Measurements from ENCODE around the gene TEX2. TPM values are rescaled to one million over a fixed set of nuclear protein-coding genes. Genes with fewer than 3 reads are reported as not detected.
"Not testable (repeated sequence)": the region's sequence is repeated elsewhere in the genome, so short reads cannot be mapped to it uniquely, and the experiment has no call there.

Gene TEX2
- total RNA-seq, 1 donor from 2014 or later, result 20.7 TPM

- no peak for DNase-seq (ENCODE audit: low spot score)
- Mint-ChIP-seq H3K9me3 (no peaks in the 10 kb centered on the region), H3K27ac (no peak overlapping the region), H3K27me3 (ENCODE audit: low read depth) (no peaks in the 10 kb centered on the region), H3K36me3 (ENCODE audit: low read depth) (peaks cover 5% of the 10 kb centered on the region), H3K4me1 (ENCODE audit: low read depth) (peaks cover 9% of the 10 kb centered on the region), H3K4me3 (ENCODE audit: low read depth) (no peak overlapping the region)
- intact Hi-C loops (cut with micrococcal nuclease), result no loop called here
Measured at GRCh38 chr17:64243340-64243739, 19.7 kb downstream of the TEX2 start.

GRCh38 chr17:64242633-64243032, 20.4 kb downstream of the TEX2 start:
- Mint-ChIP-seq H3K27me3 (ENCODE audit: low read depth) (no peaks in the 10 kb centered on the region), H3K27ac (no peak overlapping the region), H3K36me3 (ENCODE audit: low read depth) (peaks cover 5% of the 10 kb centered on the region), H3K9me3 (no peaks in the 10 kb centered on the region), H3K4me3 (ENCODE audit: low read depth) (no peak overlapping the region), H3K4me1 (ENCODE audit: low read depth) (peaks cover 10% of the 10 kb centered on the region)
- DNase-seq (ENCODE audit: low spot score), result no peak
- intact Hi-C loops (cut with micrococcal nuclease), result no loop called here

GRCh38 chr17:64240741-64241347, 22.2 kb downstream of the TEX2 start:
- Mint-ChIP-seq H3K4me1 (ENCODE audit: low read depth) (peaks cover 14% of the 10 kb centered on the region), H3K9me3 (no peaks in the 10 kb centered on the region), H3K36me3 (ENCODE audit: low read depth) (peaks cover 5% of the 10 kb centered on the region), H3K27me3 (ENCODE audit: low read depth) (no peaks in the 10 kb centered on the region), H3K27ac (no peak overlapping the region), H3K4me3 (ENCODE audit: low read depth) (no peak overlapping the region)
- no peak for DNase-seq (ENCODE audit: low spot score)
- intact Hi-C loops (cut with micrococcal nuclease), result no loop called here

GRCh38 chr17:64240261-64240740, 22.8 kb downstream of the TEX2 start:
- no peak for DNase-seq (ENCODE audit: low spot score)
- Mint-ChIP-seq H3K27ac (no peak overlapping the region), H3K36me3 (ENCODE audit: low read depth) (peaks cover 2% of the 10 kb centered on the region), H3K4me1 (ENCODE audit: low read depth) (peaks cover 12% of the 10 kb centered on the region), H3K9me3 (no peaks in the 10 kb centered on the region), H3K4me3 (ENCODE audit: low read depth) (no peak overlapping the region), H3K27me3 (ENCODE audit: low read depth) (no peaks in the 10 kb centered on the region)
- intact Hi-C loops (cut with micrococcal nuclease), result no loop called here

GRCh38 chr17:64238449-64238848, 24.6 kb downstream of the TEX2 start:
- H3K36me3 Mint-ChIP-seq (ENCODE audit: low read depth); intact Hi-C loops (cut with micrococcal nuclease); H3K27me3 Mint-ChIP-seq (ENCODE audit: low read depth); H3K9me3 Mint-ChIP-seq; DNase-seq (ENCODE audit: low spot score); H3K4me3 Mint-ChIP-seq (ENCODE audit: low read depth): not testable (repeated sequence)
- peak overlapping the region; percentile 70 for H3K27ac Mint-ChIP-seq
- peaks cover 12% of the 10 kb centered on the region for H3K4me1 Mint-ChIP-seq (ENCODE audit: low read depth)

- Mint-ChIP-seq H3K4me3 (ENCODE audit: low read depth) (no peak overlapping the region), H3K9me3 (no peaks in the 10 kb centered on the region), H3K36me3 (ENCODE audit: low read depth) (peaks cover 2% of the 10 kb centered on the region), H3K27me3 (ENCODE audit: low read depth) (no peaks in the 10 kb centered on the region), H3K27ac (no peak overlapping the region), H3K4me1 (ENCODE audit: low read depth) (peaks cover 11% of the 10 kb centered on the region)
- intact Hi-C loops (cut with micrococcal nuclease), result no loop called here
- no peak for DNase-seq (ENCODE audit: low spot score)
Measured at GRCh38 chr17:64236827-64237403, 26.1 kb downstream of the TEX2 start.

GRCh38 chr17:64234961-64235360, 28.1 kb downstream of the TEX2 start:
- no peak overlapping the region for H3K4me3 Mint-ChIP-seq (ENCODE audit: low read depth)
- H3K9me3 Mint-ChIP-seq, result no peaks in the 10 kb centered on the region
- peaks cover 2% of the 10 kb centered on the region for H3K36me3 Mint-ChIP-seq (ENCODE audit: low read depth)
- no peak overlapping the region for H3K27ac Mint-ChIP-seq
- no peak for DNase-seq (ENCODE audit: low spot score)
- no peaks in the 10 kb centered on the region for H3K27me3 Mint-ChIP-seq (ENCODE audit: low read depth)
- intact Hi-C loops (cut with micrococcal nuclease), result no loop called here
- H3K4me1 Mint-ChIP-seq (ENCODE audit: low read depth), result peaks cover 9% of the 10 kb centered on the region

- Mint-ChIP-seq H3K27me3 (ENCODE audit: low read depth) (no peaks in the 10 kb centered on the region), H3K4me3 (ENCODE audit: low read depth) (no peak overlapping the region), H3K36me3 (ENCODE audit: low read depth) (no peaks in the 10 kb centered on the region), H3K27ac (no peak overlapping the region), H3K9me3 (no peaks in the 10 kb centered on the region), H3K4me1 (ENCODE audit: low read depth) (peaks cover 4% of the 10 kb centered on the region)
- no peak for DNase-seq (ENCODE audit: low spot score)
- intact Hi-C loops (cut with micrococcal nuclease), result no loop called here
Measured at GRCh38 chr17:64232466-64233262, 30.4 kb downstream of the TEX2 start.

GRCh38 chr17:64231567-64232141, 31.4 kb downstream of the TEX2 start:
- Mint-ChIP-seq H3K9me3 (no peaks in the 10 kb centered on the region), H3K27ac (no peak overlapping the region), H3K36me3 (ENCODE audit: low read depth) (no peaks in the 10 kb centered on the region), H3K4me3 (ENCODE audit: low read depth) (no peak overlapping the region), H3K27me3 (ENCODE audit: low read depth) (no peaks in the 10 kb centered on the region), H3K4me1 (ENCODE audit: low read depth) (peaks cover under 1% of the 10 kb centered on the region)
- no peak for DNase-seq (ENCODE audit: low spot score)
- intact Hi-C loops (cut with micrococcal nuclease), result no loop called here

GRCh38 chr17:64230791-64231408, 32.2 kb downstream of the TEX2 start:
- no peaks in the 10 kb centered on the region for H3K4me1 Mint-ChIP-seq (ENCODE audit: low read depth)
- DNase-seq (ENCODE audit: low spot score), result no peak
- intact Hi-C loops (cut with micrococcal nuclease), result no loop called here
- H3K36me3 Mint-ChIP-seq (ENCODE audit: low read depth), result no peaks in the 10 kb centered on the region
- H3K9me3 Mint-ChIP-seq, result no peaks in the 10 kb centered on the region
- H3K4me3 Mint-ChIP-seq (ENCODE audit: low read depth), result no peak overlapping the region
- no peaks in the 10 kb centered on the region for H3K27me3 Mint-ChIP-seq (ENCODE audit: low read depth)
- no peak overlapping the region for H3K27ac Mint-ChIP-seq

GRCh38 chr17:64229815-64230728, 33.0 kb downstream of the TEX2 start:
- Mint-ChIP-seq H3K27ac (no peak overlapping the region), H3K4me3 (ENCODE audit: low read depth) (no peak overlapping the region), H3K27me3 (ENCODE audit: low read depth) (no peaks in the 10 kb centered on the region), H3K4me1 (ENCODE audit: low read depth) (no peaks in the 10 kb centered on the region), H3K36me3 (ENCODE audit: low read depth) (no peaks in the 10 kb centered on the region), H3K9me3 (no peaks in the 10 kb centered on the region)
- DNase-seq (ENCODE audit: low spot score), result no peak
- intact Hi-C loops (cut with micrococcal nuclease), result no loop called here

- H3K27me3 Mint-ChIP-seq (ENCODE audit: low read depth), result no peaks in the 10 kb centered on the region
- intact Hi-C loops (cut with micrococcal nuclease), result no loop called here
- no peak for DNase-seq (ENCODE audit: low spot score)
- H3K4me3 Mint-ChIP-seq (ENCODE audit: low read depth), result no peak overlapping the region
- H3K27ac Mint-ChIP-seq, result no peak overlapping the region
- H3K4me1 Mint-ChIP-seq (ENCODE audit: low read depth), result no peaks in the 10 kb centered on the region
- H3K36me3 Mint-ChIP-seq (ENCODE audit: low read depth), result peaks cover 2% of the 10 kb centered on the region
- no peaks in the 10 kb centered on the region for H3K9me3 Mint-ChIP-seq
Measured at GRCh38 chr17:64226132-64226531, 36.9 kb downstream of the TEX2 start.
